Skin epidermis (tissue), 12 donors: ENCODE results near the gene PTPRJ.

Experiments
- H3K27ac ChIP-seq, 21 experiments: fragments of 200-600 bp; sonication (generic) in 11 of 21; one replicate each; pipeline ENCODE4 v1.5.0; 2020; ENCODE audit warnings: mild to moderate bottlenecking in 3 of 21, inconsistent platforms in 2 of 21, moderate library complexity in 2 of 21
- H3K4me3 ChIP-seq, 7 experiments: fragments of 200-600 bp; sonication (generic) in 2 of 7; one replicate each; pipeline ENCODE4 v1.5.0; 2020; ENCODE audit warnings: inconsistent platforms in 2 of 7, mild to moderate bottlenecking in 2 of 7, moderate library complexity in 1 of 7

The PTPRJ gene

DNA sequence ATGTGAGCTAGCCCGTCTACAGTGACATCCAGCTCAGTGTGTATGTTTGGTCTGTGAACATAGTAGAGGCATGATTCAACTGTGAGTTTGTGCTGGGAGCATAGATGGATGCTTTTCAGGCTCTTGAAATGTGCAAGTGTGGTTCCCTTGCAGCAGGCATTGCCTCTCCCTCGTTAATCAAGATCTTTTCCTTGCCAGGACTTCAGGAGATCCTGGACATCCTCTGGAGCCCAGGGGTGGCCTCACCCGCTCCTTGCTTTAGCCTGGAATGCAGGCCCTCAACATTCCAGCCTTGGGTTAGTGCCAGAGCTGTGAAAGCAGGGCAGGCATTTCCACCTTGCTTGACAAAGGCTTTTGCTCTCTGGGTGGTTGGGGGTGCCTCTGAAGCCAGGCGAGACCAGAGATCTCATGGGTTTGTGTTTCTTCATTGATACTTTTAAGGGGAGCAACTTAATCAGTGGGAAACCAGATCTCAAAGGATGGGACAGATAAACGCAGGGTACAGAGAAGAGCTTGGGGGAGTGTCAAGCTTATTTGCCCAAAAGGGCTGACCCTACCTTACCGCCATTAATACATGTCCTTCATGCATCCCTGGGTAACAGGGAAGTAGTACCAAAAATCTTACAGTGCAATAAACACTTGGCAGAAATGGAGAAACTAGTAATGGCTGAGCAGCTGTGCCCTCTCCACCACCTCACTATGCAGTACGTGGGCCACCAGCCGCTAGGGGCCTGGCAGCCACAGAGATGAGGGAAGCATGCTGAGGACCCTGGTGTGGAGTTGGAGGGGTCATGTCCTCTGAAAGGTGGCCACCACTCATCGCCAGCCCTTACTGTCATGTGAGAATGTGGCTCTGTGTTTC lies 72.1 kb downstream of the PTPRJ start:
- Histone ChIP-seq H3K27ac (peak overlapping the region in 5 of 21 experiments; percentile 8 to 41 (median 35)), H3K4me3 (no peak overlapping the region)

DNA sequence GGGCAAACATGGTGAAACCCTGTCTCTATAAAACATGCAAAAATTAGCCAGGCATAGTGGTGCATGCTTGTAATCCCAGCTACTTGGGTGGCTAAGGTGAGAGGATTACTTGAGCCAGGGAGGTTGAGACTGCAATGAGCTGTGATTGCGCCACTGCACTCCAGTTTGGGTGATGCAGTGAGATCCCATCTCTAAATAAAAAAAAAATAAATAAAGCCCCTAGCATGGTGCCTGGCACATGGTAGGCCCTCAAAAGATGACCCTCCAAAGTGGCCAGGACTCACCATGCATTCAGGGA lies 74.6 kb downstream of the PTPRJ start:
- no peak overlapping the region for H3K4me3 ChIP-seq
- H3K27ac ChIP-seq = peak overlapping the region in 6 of 21 experiments; percentile 42 to 79 (median 68)

DNA sequence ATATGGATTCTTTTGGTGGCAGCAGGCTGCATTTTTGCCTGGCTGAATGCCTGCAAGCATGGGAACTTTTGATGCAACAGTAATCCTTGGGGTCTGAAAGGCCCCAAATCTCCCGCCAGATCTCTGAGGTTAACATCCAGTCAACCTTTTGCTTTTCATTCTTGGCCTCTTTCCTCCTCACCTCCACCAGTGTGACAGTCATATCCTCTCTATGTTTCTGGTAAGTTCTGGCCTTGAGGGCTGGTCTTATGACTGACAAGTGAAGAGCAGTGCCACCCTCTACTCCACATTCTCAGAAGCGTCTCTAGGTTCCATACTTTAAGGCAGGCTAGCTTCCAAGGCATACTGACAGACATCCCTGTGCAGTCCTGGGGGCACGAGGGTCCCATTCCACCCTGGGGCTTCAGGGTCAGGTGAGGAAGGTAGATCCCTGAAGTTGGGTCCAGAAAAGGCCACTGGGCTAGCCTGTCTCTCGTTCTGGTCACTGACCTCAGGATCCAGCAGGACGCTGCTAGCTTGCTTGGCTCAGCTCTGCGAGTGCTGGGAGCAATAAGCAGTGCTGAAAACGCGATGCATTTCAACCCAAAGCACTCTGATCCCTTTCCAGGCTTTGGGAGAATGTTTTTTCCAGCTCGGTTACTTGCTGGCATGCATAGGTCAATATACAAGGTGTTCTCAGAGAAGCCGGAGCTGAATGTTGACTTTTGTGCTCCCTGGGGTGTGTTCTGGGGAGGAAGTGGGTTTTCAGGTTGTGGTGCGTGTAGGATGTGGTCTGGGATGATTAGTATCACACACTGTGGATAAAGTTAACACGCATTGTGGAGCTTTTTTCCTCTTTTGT lies 75.2 kb downstream of the PTPRJ start:
- peak overlapping the region in 11 of 21 experiments; percentile 40 to 79 (median 56) for H3K27ac ChIP-seq
- no peak overlapping the region for H3K4me3 ChIP-seq

- Histone ChIP-seq H3K4me3 (no peak overlapping the region), H3K27ac (peak overlapping the region in 6 of 21 experiments; percentile 41 to 79 (median 65))
These were observed 76.2 kb downstream of the PTPRJ start for GRCh38 chr11:48056325-48057183.

- Histone ChIP-seq H3K27ac (peak overlapping the region in 1 of 21 experiments; percentile 14), H3K4me3 (no peak overlapping the region)
These were observed 77.7 kb downstream of the PTPRJ start for GRCh38 chr11:48058064-48058463.

- no peak overlapping the region for H3K27ac ChIP-seq
- no peak overlapping the region for H3K4me3 ChIP-seq
These were observed 78.4 kb downstream of the PTPRJ start for GRCh38 chr11:48058788-48059187.

- H3K4me3 ChIP-seq = no peak overlapping the region
- peak overlapping the region in 1 of 21 experiments; percentile 37 for H3K27ac ChIP-seq
These were observed 82.3 kb downstream of the PTPRJ start for GRCh38 chr11:48062649-48063048.

GRCh38 chr11:48063424-48063978 lies 83.1 kb downstream of the PTPRJ start:
- Histone ChIP-seq H3K4me3 (no peak overlapping the region), H3K27ac (peak overlapping the region in 6 of 21 experiments; percentile 32 to 73 (median 56))

GRCh38 chr11:48064306-48064705 lies 83.9 kb downstream of the PTPRJ start:
- Histone ChIP-seq H3K27ac (peak overlapping the region in 8 of 21 experiments; percentile 23 to 73 (median 48)), H3K4me3 (no peak overlapping the region)

DNA sequence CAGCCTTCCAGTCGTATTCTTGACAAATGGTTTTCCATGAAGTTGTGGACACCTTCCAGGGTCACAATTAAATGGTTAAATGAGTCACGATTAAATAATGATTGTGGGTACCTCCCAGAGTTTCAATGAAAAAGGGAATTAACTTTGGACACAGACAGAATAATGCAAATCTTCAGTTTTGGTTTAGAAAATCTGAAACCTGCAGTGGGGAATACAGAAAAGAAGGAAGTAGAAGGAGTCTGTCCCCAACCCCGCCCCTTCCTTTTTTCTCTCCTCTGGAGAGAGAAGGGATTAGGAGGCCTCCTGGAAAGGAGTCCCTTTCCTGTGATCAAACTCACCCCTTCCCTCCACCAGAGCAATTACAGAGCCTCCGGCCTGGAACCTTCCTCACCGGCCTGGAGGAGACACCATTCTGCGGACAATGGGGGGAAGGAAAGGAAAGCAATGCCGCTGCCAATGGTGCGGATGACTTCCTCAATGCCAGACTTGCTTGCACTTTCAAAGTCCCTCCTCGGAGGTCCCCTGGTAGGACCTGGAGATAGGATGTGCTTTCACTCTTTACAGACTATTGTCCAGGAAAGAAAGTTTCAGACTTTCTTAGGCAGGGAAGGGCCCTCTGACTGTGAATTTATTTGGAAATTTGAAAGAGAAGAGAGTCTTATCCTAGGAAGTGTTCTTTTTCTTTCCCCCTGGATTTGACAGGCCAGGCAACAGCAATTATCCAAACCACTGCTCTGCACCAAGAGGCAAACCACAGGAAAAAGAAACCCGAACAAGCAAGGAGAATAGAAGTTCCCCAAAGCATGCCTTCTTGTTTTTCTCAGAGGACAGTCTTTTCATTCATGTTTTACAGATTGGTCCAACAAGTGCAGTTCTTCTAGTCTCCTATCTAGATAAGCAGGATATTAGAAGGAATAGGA lies 86.8 kb downstream of the PTPRJ start:
- H3K27ac ChIP-seq = peak overlapping the region in 9 of 21 experiments; percentile 20 to 69 (median 41)
- H3K4me3 ChIP-seq = no peak overlapping the region

GRCh38 chr11:48073031-48073861 lies 92.9 kb downstream of the PTPRJ start:
- no peak overlapping the region for H3K27ac ChIP-seq
- H3K4me3 ChIP-seq = no peak overlapping the region

- H3K4me3 ChIP-seq = no peak overlapping the region
- no peak overlapping the region for H3K27ac ChIP-seq
These were observed 94.2 kb downstream of the PTPRJ start for GRCh38 chr11:48074425-48075181.

GRCh38 chr11:48075637-48076036 lies 95.3 kb downstream of the PTPRJ start:
- no peak overlapping the region for H3K27ac ChIP-seq
- no peak overlapping the region for H3K4me3 ChIP-seq

DNA sequence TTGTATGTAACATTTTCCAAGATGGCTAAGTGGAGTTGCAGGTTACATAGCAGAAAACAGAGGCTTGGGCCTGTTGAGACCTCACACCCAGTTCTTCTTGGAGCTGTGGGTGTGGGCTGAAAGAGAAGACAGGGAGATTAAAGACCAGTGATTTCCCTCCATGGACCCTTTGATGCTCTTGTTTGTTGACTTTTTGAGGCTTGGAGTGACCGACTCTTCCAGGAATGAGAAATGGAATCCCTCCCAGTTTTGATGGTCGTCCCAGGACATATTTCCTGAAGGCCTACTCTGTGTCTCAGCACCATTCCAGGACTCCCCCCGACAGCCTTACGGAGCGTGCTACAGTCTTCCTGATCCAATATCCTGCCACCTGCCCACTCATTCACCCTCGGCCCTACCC lies 96.9 kb downstream of the PTPRJ start:
- Histone ChIP-seq H3K4me3 (no peak overlapping the region), H3K27ac (no peak overlapping the region)

GRCh38 chr11:48078689-48079088 lies 98.3 kb downstream of the PTPRJ start:
- Histone ChIP-seq H3K27ac (no peak overlapping the region), H3K4me3 (no peak overlapping the region)

DNA sequence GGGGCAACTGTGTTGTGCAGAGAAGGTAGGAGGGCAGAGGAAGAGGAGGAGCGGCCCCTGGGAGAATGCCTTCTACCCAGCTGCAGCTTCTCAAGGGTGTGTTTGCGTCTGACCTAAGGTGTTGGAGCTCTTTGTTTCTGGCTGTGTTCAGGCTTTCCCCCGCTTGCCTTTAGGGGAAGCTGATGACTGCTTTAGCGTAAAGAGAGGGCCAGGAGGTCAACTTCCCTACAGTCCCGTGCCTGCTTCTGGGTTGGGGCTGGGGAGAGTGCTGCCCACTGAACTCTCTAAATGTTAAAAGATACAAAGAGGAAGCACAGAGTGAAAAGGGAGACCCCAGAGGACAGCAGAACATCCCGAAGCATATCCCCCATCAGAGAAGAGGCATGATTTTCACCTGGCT lies 99.2 kb downstream of the PTPRJ start:
- Histone ChIP-seq H3K27ac (peak overlapping the region in 1 of 21 experiments; percentile 25), H3K4me3 (no peak overlapping the region)

- no peak overlapping the region for H3K4me3 ChIP-seq
- H3K27ac ChIP-seq = peak overlapping the region in 1 of 21 experiments; percentile 40
These were observed 100.0 kb downstream of the PTPRJ start for GRCh38 chr11:48080301-48080861.
